ENCODE results near the gene GJD4.

GJD4 gene

GRCh38 chr10:35592441-35592840 is 12.7 kb upstream of the GJD4 start:
- Histone ChIP-seq H3K4me3 (ENCODE audit: low read depth in 1 of 2, low read length in 2 of 2) (no peak overlapping the region), H3K27me3 (ENCODE audit: control insufficient read depth in 1 of 2, insufficient read depth in 2 of 2, low read length in 2 of 2) (no peaks in the 10 kb centered on the region), H3K27ac (ENCODE audit: low read depth, low read length) (no peak overlapping the region), H3K9ac (ENCODE audit: low read depth in 1 of 2, low read length in 2 of 2) (no peak overlapping the region), H3K36me3 (ENCODE audit: control insufficient read depth in 1 of 2, insufficient read depth in 2 of 2, low read length in 2 of 2) (no peaks in the 10 kb centered on the region), H3K4me1 (ENCODE audit: control insufficient read depth in 1 of 2, insufficient read depth in 2 of 2, low read length in 2 of 2) (no peaks in the 10 kb centered on the region), H3K9me3 (ENCODE audit: control insufficient read depth in 1 of 2, low read length in 2 of 2) (peaks cover 0 to 13% of the 10 kb centered on the region in 2 donors)

- Histone ChIP-seq H3K4me1 (ENCODE audit: control insufficient read depth in 1 of 2, insufficient read depth in 2 of 2, low read length in 2 of 2) (no peaks in the 10 kb centered on the region), H3K36me3 (ENCODE audit: control insufficient read depth in 1 of 2, insufficient read depth in 2 of 2, low read length in 2 of 2) (no peaks in the 10 kb centered on the region), H3K9me3 (ENCODE audit: control insufficient read depth in 1 of 2, low read length in 2 of 2) (peaks cover 0 to 13% of the 10 kb centered on the region in 2 donors), H3K9ac (ENCODE audit: low read depth in 1 of 2, low read length in 2 of 2) (no peak overlapping the region), H3K27ac (ENCODE audit: low read depth, low read length) (no peak overlapping the region), H3K27me3 (ENCODE audit: control insufficient read depth in 1 of 2, insufficient read depth in 2 of 2, low read length in 2 of 2) (no peaks in the 10 kb centered on the region), H3K4me3 (ENCODE audit: low read depth in 1 of 2, low read length in 2 of 2) (no peak overlapping the region)
Measured at GRCh38 chr10:35594115-35595079, 10.7 kb upstream of the GJD4 start.

GRCh38 chr10:35595106-35595505 is 10.0 kb upstream of the GJD4 start:
- H3K9ac ChIP-seq (ENCODE audit: low read depth in 1 of 2, low read length in 2 of 2), result no peak overlapping the region
- peaks cover 0 to 13% of the 10 kb centered on the region in 2 donors for H3K9me3 ChIP-seq (ENCODE audit: control insufficient read depth in 1 of 2, low read length in 2 of 2)
- no peak overlapping the region for H3K27ac ChIP-seq (ENCODE audit: low read depth, low read length)
- H3K4me1 ChIP-seq (ENCODE audit: control insufficient read depth in 1 of 2, insufficient read depth in 2 of 2, low read length in 2 of 2), result no peaks in the 10 kb centered on the region
- H3K4me3 ChIP-seq (ENCODE audit: low read depth in 1 of 2, low read length in 2 of 2), result no peak overlapping the region
- H3K36me3 ChIP-seq (ENCODE audit: control insufficient read depth in 1 of 2, insufficient read depth in 2 of 2, low read length in 2 of 2), result no peaks in the 10 kb centered on the region
- no peaks in the 10 kb centered on the region for H3K27me3 ChIP-seq (ENCODE audit: control insufficient read depth in 1 of 2, insufficient read depth in 2 of 2, low read length in 2 of 2)

- Histone ChIP-seq H3K27me3 (ENCODE audit: control insufficient read depth in 1 of 2, insufficient read depth in 2 of 2, low read length in 2 of 2) (no peaks in the 10 kb centered on the region), H3K4me1 (ENCODE audit: control insufficient read depth in 1 of 2, insufficient read depth in 2 of 2, low read length in 2 of 2) (no peaks in the 10 kb centered on the region), H3K9ac (ENCODE audit: low read depth in 1 of 2, low read length in 2 of 2) (no peak overlapping the region), H3K27ac (ENCODE audit: low read depth, low read length) (no peak overlapping the region), H3K36me3 (ENCODE audit: control insufficient read depth in 1 of 2, insufficient read depth in 2 of 2, low read length in 2 of 2) (no peaks in the 10 kb centered on the region), H3K4me3 (ENCODE audit: low read depth in 1 of 2, low read length in 2 of 2) (no peak overlapping the region), H3K9me3 (ENCODE audit: control insufficient read depth in 1 of 2, low read length in 2 of 2) (no peaks in the 10 kb centered on the region)
Measured at GRCh38 chr10:35598379-35598778, 6.8 kb upstream of the GJD4 start.

- Histone ChIP-seq H3K36me3 (ENCODE audit: control insufficient read depth in 1 of 2, insufficient read depth in 2 of 2, low read length in 2 of 2) (no peaks in the 10 kb centered on the region), H3K27me3 (ENCODE audit: control insufficient read depth in 1 of 2, insufficient read depth in 2 of 2, low read length in 2 of 2) (no peaks in the 10 kb centered on the region), H3K9ac (ENCODE audit: low read depth in 1 of 2, low read length in 2 of 2) (no peak overlapping the region), H3K4me1 (ENCODE audit: control insufficient read depth in 1 of 2, insufficient read depth in 2 of 2, low read length in 2 of 2) (no peaks in the 10 kb centered on the region), H3K4me3 (ENCODE audit: low read depth in 1 of 2, low read length in 2 of 2) (no peak overlapping the region), H3K27ac (ENCODE audit: low read depth, low read length) (no peak overlapping the region), H3K9me3 (ENCODE audit: control insufficient read depth in 1 of 2, low read length in 2 of 2) (no peaks in the 10 kb centered on the region)
Measured at GRCh38 chr10:35600193-35600592, 4.9 kb upstream of the GJD4 start.

GRCh38 chr10:35606430-35606829 is 1.3 kb downstream of the GJD4 start:
- Histone ChIP-seq H3K36me3 (ENCODE audit: control insufficient read depth in 1 of 2, insufficient read depth in 2 of 2, low read length in 2 of 2) (no peaks in the 10 kb centered on the region), H3K27me3 (ENCODE audit: control insufficient read depth in 1 of 2, insufficient read depth in 2 of 2, low read length in 2 of 2) (peaks cover 11 to 17% of the 10 kb centered on the region in 2 donors), H3K9ac (ENCODE audit: low read depth in 1 of 2, low read length in 2 of 2) (no peak overlapping the region), H3K4me1 (ENCODE audit: control insufficient read depth in 1 of 2, insufficient read depth in 2 of 2, low read length in 2 of 2) (no peaks in the 10 kb centered on the region), H3K27ac (ENCODE audit: low read depth, low read length) (no peak overlapping the region), H3K4me3 (ENCODE audit: low read depth in 1 of 2, low read length in 2 of 2) (no peak overlapping the region), H3K9me3 (ENCODE audit: control insufficient read depth in 1 of 2, low read length in 2 of 2) (no peaks in the 10 kb centered on the region)

- peak overlapping the region; percentile 50 to 55 for H3K4me3 ChIP-seq (ENCODE audit: low read depth in 1 of 2, low read length in 2 of 2)
- H3K9me3 ChIP-seq (ENCODE audit: control insufficient read depth in 1 of 2, low read length in 2 of 2), result no peaks in the 10 kb centered on the region
- H3K9ac ChIP-seq (ENCODE audit: low read depth in 1 of 2, low read length in 2 of 2), result no peak overlapping the region
- no peaks in the 10 kb centered on the region for H3K4me1 ChIP-seq (ENCODE audit: control insufficient read depth in 1 of 2, insufficient read depth in 2 of 2, low read length in 2 of 2)
- H3K36me3 ChIP-seq (ENCODE audit: control insufficient read depth in 1 of 2, insufficient read depth in 2 of 2, low read length in 2 of 2), result no peaks in the 10 kb centered on the region
- H3K27ac ChIP-seq (ENCODE audit: low read depth, low read length), result no peak overlapping the region
- H3K27me3 ChIP-seq (ENCODE audit: control insufficient read depth in 1 of 2, insufficient read depth in 2 of 2, low read length in 2 of 2), result peaks cover 11 to 17% of the 10 kb centered on the region in 2 donors
Measured at GRCh38 chr10:35607475-35608327, 2.6 kb downstream of the GJD4 start.

- H3K4me1 ChIP-seq (ENCODE audit: control insufficient read depth in 1 of 2, insufficient read depth in 2 of 2, low read length in 2 of 2), result no peaks in the 10 kb centered on the region
- no peak overlapping the region for H3K27ac ChIP-seq (ENCODE audit: low read depth, low read length)
- peak overlapping the region in 1 of 2 donors; percentile 55 for H3K4me3 ChIP-seq (ENCODE audit: low read depth in 1 of 2, low read length in 2 of 2)
- no peak overlapping the region for H3K9ac ChIP-seq (ENCODE audit: low read depth in 1 of 2, low read length in 2 of 2)
- peaks cover 11 to 17% of the 10 kb centered on the region in 2 donors for H3K27me3 ChIP-seq (ENCODE audit: control insufficient read depth in 1 of 2, insufficient read depth in 2 of 2, low read length in 2 of 2)
- no peaks in the 10 kb centered on the region for H3K36me3 ChIP-seq (ENCODE audit: control insufficient read depth in 1 of 2, insufficient read depth in 2 of 2, low read length in 2 of 2)
- no peaks in the 10 kb centered on the region for H3K9me3 ChIP-seq (ENCODE audit: control insufficient read depth in 1 of 2, low read length in 2 of 2)
Measured at GRCh38 chr10:35608328-35608672, 3.2 kb downstream of the GJD4 start.

- Histone ChIP-seq H3K27me3 (ENCODE audit: control insufficient read depth in 1 of 2, insufficient read depth in 2 of 2, low read length in 2 of 2) (peaks cover 11 to 13% of the 10 kb centered on the region in 2 donors), H3K9me3 (ENCODE audit: control insufficient read depth in 1 of 2, low read length in 2 of 2) (no peaks in the 10 kb centered on the region), H3K36me3 (ENCODE audit: control insufficient read depth in 1 of 2, insufficient read depth in 2 of 2, low read length in 2 of 2) (no peaks in the 10 kb centered on the region)
Measured at GRCh38 chr10:35611750-35612149, 6.6 kb downstream of the GJD4 start.

More at GRCh38 chr10:35611750-35612149, 6.6 kb downstream of the GJD4 start:
- H3K27ac ChIP-seq (ENCODE audit: low read depth, low read length), result no peak overlapping the region
- no peak overlapping the region for H3K4me3 ChIP-seq (ENCODE audit: low read depth in 1 of 2, low read length in 2 of 2)
- H3K4me1 ChIP-seq (ENCODE audit: control insufficient read depth in 1 of 2, insufficient read depth in 2 of 2, low read length in 2 of 2), result no peaks in the 10 kb centered on the region
- H3K9ac ChIP-seq (ENCODE audit: low read depth in 1 of 2, low read length in 2 of 2), result no peak overlapping the region
